HG03442 (cell line): ENCODE measurements around the gene PRDX4.
"Not testable (repeated sequence)": the region's sequence is repeated elsewhere in the genome, so short reads cannot be mapped to it uniquely, and the experiment has no call there.

Source experiments
- ATAC-seq: cut with Tn5 transposase; IDR thresholded peaks from one replicate; pipeline ENCODE4 v1.9.1; 2021; ENCODE audit warnings: mild to moderate bottlenecking, moderate library complexity; ENCODE audit not compliant: unreplicated experiment

PRDX4 gene

GRCh38 chrX:23667239-23668177, at the start of gene PRDX4:
Gene PRDX4 (plus strand): TSS chrX:23667493. CDS start chrX:23667571, 78 bp downstream.
- ATAC-seq, result peak; percentile 61

DNA sequence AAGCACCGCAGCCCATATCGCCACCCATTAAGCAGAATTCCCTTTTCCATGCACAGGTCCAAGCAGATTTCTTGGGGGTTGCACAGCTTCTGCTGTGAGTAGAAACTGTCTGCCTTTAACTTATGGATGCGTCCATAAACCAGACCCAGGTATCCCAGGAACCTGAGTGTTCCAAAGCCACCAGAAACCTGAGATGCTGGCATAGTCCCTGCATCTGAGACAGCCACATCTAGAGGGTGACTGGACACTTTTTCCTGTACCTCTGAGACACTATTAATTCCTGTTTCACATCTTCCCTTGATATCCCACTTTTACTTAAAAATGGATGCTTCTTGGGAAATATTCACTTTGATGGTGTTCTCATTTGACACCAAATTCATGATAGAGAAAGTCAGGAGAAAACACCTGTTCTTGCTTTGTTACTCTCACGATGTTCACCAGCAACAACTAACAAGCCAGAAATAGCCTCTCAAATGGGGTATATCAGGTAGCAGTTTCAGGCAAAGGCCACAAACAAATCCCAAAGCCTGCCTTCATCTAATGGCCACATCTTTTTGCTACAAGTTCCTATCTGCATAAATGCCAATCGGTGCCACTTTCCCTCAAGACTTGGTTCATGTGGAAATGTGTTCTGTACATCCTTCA, 45.5 kb upstream of the PRDX4 start:
- no peak for ATAC-seq

DNA sequence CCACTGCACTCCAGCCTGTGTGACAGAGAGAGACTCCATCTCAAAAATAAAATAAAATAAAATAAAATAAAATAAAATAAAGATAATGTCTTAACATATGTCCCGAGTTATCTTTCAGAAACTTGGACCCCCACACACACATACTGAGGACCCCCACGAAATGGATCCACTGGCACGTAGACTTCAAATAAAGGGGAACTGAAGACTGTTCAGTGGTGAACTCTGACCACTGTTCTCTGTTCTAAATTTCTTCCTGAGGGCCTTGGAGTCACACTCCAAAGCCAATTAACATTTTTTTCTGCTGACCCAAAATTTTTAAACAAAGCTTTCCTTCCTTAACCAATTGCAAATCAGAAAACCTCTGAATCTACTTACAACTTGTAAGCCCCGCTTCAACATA, 43.5 kb upstream of the PRDX4 start:
- ATAC-seq, result no peak

DNA sequence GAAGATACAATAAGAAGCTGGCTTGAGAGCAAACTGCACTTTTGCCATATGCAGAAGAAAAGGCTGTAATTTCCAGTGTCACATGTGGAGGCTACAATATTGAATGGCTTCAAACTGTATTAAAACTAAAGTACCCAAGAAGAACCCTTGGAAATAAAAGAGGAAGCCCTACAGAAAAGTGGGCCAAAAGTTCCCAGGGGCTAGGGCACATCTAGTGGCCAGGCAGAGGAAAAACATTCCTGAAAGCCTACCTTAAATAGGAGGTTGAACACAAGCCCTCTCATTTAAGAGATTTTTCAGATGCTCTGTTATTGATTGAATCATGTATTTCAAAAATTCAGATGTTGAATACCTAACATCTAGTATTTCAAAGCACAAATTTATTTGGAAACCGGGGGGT, 40.6 kb upstream of the PRDX4 start:
- no peak for ATAC-seq

- no peak for ATAC-seq
These were observed 39.2 kb upstream of the PRDX4 start for GRCh38 chrX:23628131-23628530.

DNA sequence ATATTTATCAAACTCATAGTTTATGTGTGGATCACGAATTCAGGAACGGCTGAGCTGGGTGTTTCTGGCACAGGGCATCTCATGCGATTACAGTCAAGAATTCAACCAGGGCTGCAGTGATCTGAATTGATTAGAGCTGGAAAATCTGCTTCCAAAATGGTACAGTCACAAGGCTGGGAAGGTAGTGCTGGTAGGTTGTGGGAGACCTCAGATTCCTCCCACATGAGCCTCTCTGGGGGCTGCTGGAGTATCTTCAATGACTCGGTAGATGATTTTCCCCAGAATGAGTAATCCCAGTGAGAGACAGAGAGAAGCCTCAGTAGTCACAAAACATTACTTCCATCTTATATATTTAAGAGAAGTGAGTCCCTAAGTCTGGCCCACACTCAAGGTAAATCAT, 36.2 kb upstream of the PRDX4 start:
- ATAC-seq, result no peak

DNA sequence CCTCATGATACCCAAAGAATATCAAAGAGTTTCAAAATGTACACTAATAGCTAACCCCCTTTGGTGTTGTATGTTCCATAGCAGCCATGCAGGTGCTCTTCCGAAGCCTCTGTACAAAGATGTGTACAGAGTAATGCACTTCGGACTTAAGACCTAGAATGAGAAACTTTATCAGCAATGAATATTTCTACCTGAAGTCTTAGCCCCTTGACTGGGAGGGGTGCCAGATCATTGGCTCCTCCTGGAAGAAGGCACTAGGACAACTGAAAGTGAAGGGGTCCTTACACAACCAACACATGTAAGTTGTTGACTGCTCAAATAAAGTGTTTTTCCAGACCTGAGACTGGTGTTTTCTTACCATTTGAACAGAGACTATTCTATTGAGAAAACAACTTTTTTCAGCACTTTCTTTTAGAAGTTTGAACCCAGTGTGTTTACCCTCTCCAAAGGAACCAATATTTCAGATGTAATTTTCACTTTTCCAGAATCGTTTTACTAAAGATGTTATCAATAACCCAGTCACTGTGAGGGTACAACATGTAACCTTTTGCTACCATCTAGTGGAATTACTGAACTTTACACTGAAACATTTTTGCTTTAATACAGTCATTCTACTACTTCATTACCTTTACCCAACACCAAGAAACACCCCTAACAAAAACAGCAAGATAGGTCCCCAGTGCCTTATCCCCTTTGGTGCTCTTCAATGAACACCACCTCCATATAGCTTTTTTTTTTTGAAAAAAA, 33.3 kb upstream of the PRDX4 start:
- peak; percentile 50 for ATAC-seq

DNA sequence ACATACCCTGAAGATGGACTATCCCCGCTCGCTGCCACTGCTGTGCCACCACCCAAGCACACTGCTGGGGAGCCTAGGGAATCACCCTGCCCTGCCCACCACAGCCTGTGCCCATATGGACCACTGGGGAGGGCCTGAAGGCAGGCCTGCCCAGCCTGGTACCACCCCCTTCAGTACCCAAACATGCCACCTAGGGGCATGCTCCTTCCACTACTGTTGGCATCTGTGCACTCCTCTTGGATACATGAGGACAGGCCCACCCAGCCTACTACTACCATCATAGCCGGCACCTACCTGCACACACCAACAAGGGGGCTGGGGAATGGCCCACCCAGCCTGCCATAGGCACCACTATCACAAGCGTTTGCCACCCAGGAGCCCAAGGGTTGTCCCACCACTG, 30.1 kb upstream of the PRDX4 start:
- no peak for ATAC-seq

DNA sequence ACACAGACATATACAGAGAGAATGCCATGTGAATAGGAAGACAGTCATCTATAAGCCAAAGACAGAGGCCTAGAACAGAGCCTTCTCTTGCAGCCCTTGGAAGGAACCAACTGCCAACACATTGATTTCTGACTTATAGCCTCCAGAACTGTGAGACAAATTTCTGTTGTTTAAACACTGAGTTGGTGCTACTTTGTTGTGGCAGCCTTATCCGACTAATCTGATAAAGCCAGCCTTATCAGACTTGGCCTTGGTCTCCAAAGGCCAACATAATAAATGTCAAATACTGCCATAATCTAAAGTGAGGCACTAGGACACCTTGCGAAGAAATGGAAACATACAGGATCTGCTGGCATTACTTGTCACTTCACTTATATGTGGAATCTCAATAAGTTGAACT, 24.3 kb upstream of the PRDX4 start:
- ATAC-seq, result no peak

- no peak for ATAC-seq
These were observed 22.5 kb upstream of the PRDX4 start for GRCh38 chrX:23644744-23645143.

- no peak for ATAC-seq
These were observed 11.2 kb upstream of the PRDX4 start for GRCh38 chrX:23656091-23656490.

DNA sequence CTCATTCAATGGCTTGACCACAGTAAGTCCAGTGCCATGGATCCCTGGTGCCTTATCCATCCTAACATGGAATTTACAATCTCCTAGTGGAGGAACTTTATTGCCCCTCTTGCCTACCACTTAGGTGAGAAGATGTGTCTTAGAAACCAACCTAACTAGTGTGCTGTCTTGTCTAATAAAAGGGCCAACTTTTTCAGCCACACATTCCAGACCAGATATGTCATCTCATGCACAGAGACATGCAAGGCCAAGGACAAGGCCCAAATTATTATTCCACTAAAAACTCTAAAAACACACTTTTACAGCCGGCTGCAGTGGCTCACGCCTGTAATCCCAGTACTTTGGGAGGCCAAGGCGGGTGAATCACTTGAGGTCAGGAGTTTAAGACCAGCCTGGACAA, 10.6 kb upstream of the PRDX4 start:
- ATAC-seq, result no peak

DNA sequence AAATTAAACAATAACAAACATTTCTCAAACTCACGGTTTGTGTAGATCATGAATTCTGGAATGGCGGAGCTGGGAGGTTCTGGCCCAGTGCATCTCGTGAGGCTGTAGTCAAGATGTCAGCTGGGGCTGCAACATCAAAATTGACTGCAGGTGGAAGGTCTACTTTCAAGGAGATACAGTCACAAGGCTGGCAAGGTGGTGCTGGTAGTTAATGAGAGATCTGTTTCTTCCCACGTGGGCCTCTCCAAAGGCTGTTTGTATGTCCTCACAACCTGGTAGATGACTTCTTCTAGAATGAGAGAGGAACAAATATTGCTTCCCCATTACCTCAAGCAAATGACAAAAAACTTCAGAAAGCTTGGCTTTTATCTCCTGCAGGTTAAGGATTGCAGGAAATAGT, 8.0 kb upstream of the PRDX4 start:
- no peak for ATAC-seq

DNA sequence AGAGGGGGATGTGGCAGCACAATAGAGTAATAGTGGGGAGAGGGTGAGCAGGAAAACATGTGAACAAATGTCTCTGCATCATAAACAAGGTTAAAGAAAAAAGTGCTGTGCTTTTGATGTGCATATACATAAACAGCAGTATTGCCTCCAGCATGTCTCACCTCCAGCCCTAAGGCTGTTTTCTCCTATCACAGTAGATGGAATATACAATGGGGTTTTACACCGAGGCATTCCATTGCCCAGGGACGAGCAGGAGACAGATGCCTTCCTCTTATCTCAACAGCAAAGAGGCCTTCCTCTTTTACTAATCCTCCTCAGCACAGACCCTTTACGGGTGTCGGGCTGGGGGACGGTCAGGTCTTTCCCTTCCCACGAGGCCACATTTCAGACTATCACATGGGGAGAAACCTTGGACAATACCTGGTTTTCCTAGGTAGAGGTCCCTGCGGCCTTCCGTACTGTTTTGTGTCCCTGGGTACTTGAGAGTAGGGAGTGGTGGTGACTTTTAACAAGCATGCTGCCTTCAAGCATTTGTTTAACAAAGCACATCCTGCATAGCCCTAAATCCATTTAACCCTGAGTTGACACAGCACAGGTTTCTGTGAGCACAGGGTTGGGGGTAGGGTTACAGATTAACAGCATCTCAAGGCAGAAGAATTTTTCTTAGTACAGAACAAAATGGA, 7.1 kb upstream of the PRDX4 start:
- not testable (repeated sequence) for ATAC-seq

- ATAC-seq, result no peak
These were observed 6.5 kb upstream of the PRDX4 start for GRCh38 chrX:23660766-23661132.

- ATAC-seq, result no peak
These were observed 5.6 kb upstream of the PRDX4 start for GRCh38 chrX:23661671-23662070.

- ATAC-seq, result peak; percentile 55
These were observed 5.1 kb upstream of the PRDX4 start for GRCh38 chrX:23662187-23662586.

DNA sequence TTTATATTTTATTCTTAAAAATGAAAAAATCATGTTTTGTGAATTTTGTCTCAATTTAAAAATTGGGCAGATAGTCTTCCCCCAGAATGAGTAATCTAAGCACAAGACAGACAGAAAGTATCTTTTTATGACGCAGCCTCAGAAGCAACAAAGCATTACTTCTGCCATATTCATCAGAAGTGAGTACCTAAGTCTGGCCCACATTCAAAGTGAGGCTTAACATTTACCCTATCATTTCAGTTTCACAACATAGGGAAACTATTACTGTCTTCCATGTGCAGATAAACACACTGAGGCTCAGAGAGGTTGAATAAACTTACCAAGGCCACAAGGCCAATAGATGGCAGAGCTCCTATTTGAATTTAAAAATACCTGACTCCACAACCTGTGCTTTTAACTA, 4.4 kb upstream of the PRDX4 start:
- ATAC-seq, result peak; percentile 49

GRCh38 chrX:23664496-23664895, 2.8 kb upstream of the PRDX4 start:
- no peak for ATAC-seq

DNA sequence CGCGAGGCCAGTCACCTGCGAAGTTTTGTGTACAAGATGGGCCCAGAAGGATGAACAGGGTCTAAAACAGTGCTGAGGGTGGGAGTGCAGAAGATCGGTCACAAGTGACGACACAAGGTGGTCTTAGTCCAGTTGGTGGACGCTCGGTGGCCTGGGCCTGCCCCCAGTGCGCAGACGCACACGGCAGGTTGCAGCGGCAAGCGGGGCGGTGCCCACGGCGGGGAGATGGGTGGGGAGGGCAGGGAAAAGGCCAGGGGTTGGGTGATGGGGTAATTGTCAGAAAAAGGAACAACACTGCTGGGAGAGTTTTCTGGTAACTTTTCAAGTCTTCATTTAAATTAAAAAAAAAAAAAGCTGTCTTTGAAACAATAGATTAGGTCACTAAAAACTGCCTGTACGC, 1.0 kb upstream of the PRDX4 start:
- ATAC-seq, result no peak

DNA sequence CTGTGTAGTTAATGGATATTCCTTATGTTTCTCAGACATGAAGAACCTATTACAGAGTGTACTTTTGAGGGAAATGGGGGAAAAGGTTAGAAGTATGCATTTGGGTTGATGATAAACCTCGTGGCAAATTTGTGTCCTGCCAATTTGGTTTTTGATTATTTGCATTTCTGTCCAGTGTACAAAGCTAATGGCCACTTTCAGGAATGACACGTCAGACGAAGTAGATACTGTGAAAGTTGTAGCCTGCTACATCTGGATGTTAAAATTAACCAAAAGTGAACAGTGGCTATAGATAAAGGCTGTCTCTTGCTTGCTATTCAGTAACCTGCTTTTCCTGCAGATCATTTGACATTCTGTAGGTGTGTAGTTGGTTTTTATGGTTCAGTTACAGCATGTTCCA, 1.0 kb downstream of the PRDX4 start:
- peak; percentile 33 for ATAC-seq
